H1 (cell line): Measurements from ENCODE around the gene AUH. TPM values are rescaled to one million over a fixed set of nuclear protein-coding genes. Genes with fewer than 3 reads are reported as not detected.

Experiments
- CTCF ChIA-PET: fragments of 300-600 bp; sonication (Branson Sonifier 250); formaldehyde crosslinking; loops from one replicate; lab custom pipeline; 2021; ENCODE audit not compliant: partially characterized antibody; lab: Charles Lee
- POLR2A ChIA-PET: fragments of 300-600 bp; sonication (Branson Sonifier 250); formaldehyde crosslinking; loops from one replicate; lab custom pipeline; 2021; ENCODE audit warnings: inconsistent platforms; ENCODE audit not compliant: partially characterized antibody; lab: Charles Lee
- DNase-seq, 2 experiments: peaks; one replicate each; pipeline versions ENCODE4 v3.0.0 to v3.0.0-alpha.2; 2010 to 2022; ENCODE audit warnings: low spot score in 2 of 2, low read depth in 1 of 2, mixed read lengths in 1 of 2
- FAIRE-seq: peaks from 2 replicates; lab custom pipeline; 2011; peaks lifted over from hg19 to GRCh38; lab: Jason Lieb, UNC
- H2AFZ ChIP-seq: 2 replicates; pipeline ENCODE4 v1.8.1; 2012; ENCODE audit warnings: low read length, inconsistent platforms
- H2AK5ac ChIP-seq: 2 replicates; pipeline ENCODE4 v1.6.1; 2013; ENCODE audit warnings: low read depth, low read length
- H2BK120ac ChIP-seq: replicated peaks from 2 replicates; pipeline ENCODE3; 2013; ENCODE audit warnings: low read depth, low read length, inconsistent platforms
- H2BK12ac ChIP-seq: 2 replicates; pipeline ENCODE4 v1.6.1; 2013; ENCODE audit warnings: low read depth, low read length
- H2BK15ac ChIP-seq: 2 replicates; pipeline ENCODE4 v1.6.1; 2013; ENCODE audit warnings: low read length
- H2BK20ac ChIP-seq: 2 replicates; pipeline ENCODE4 v1.6.1; 2013; ENCODE audit warnings: low read length
- H2BK5ac ChIP-seq: 2 replicates; pipeline ENCODE4 v1.6.1; 2013; ENCODE audit warnings: low read depth, low read length
- H3K14ac ChIP-seq: 2 replicates; pipeline ENCODE4 v1.6.1; 2013; ENCODE audit warnings: inconsistent platforms; ENCODE audit not compliant: insufficient read length
- H3K18ac ChIP-seq: 2 replicates; pipeline ENCODE4 v1.6.1; 2013; ENCODE audit warnings: low read length; ENCODE audit errors: extremely low read depth
- H3K23ac ChIP-seq: 2 replicates; pipeline ENCODE4 v1.6.1; 2013; ENCODE audit warnings: inconsistent platforms; ENCODE audit not compliant: insufficient read length
- H3K23me2 ChIP-seq: 2 replicates; pipeline ENCODE4 v1.6.1; 2013; ENCODE audit warnings: low read depth, low read length
- H3K27ac ChIP-seq: 2 replicates; pipeline ENCODE4 v1.6.1; 2011; ENCODE audit warnings: low read depth, low read length, inconsistent platforms
- H3K27me3 ChIP-seq, 4 experiments: replicated peaks in 1 of 4; 1 replicate in 1 of 4; 2 replicates in 3 of 4; pipeline versions ENCODE4 v1.6.1 to v1.8.1; 2011 to 2013; ENCODE audit warnings: low read length in 3 of 4, mild to moderate bottlenecking in 3 of 4, inconsistent platforms in 2 of 4, mixed read lengths in 2 of 4, moderate library complexity in 1 of 4; ENCODE audit not compliant: control insufficient read depth in 3 of 4, insufficient read depth in 3 of 4; ENCODE audit errors: extremely low read depth in 1 of 4
- H3K36me3 ChIP-seq, 4 experiments: 2 replicates each; pipeline versions ENCODE4 v1.6.1 to v1.8.1; 2011 to 2013; ENCODE audit warnings: mild to moderate bottlenecking in 4 of 4, low read length in 3 of 4, moderate library complexity in 2 of 4, control low read depth in 1 of 4, inconsistent platforms in 1 of 4; ENCODE audit not compliant: insufficient read depth in 4 of 4, control insufficient read depth in 2 of 4
- H3K4ac ChIP-seq: replicated peaks from 2 replicates; pipeline ENCODE3; 2013; ENCODE audit warnings: low read length, low read depth, mixed read lengths, inconsistent platforms; ENCODE audit not compliant: insufficient read length
- H3K4me1 ChIP-seq, 4 experiments: replicated peaks in 1 of 4; 1 replicate in 1 of 4; 2 replicates in 3 of 4; pipeline versions ENCODE4 v1.6.1 to v1.8.1; 2011 to 2013; ENCODE audit warnings: low read length in 3 of 4, inconsistent platforms in 2 of 4, mixed read lengths in 1 of 4; ENCODE audit not compliant: insufficient read depth in 4 of 4, control insufficient read depth in 3 of 4
- H3K4me2 ChIP-seq, 2 experiments: 2 replicates each; pipeline versions ENCODE4 v1.6.1 to v1.8.1; 2011 to 2013; ENCODE audit warnings: low read depth in 2 of 2, low read length in 2 of 2, control low read depth in 1 of 2, inconsistent platforms in 1 of 2, mild to moderate bottlenecking in 1 of 2; ENCODE audit not compliant: insufficient read depth in 1 of 2
- H3K4me3 ChIP-seq, 4 experiments: fragments of 200-600, 300-600 bp in 1 of 4; sonication (generic), shearing (Covaris generic), sonication (Bioruptor Twin) in 1 of 4; 2 replicates each; pipeline versions ENCODE4 v1.5.1 to v1.8.1; 2011 to 2016; ENCODE audit warnings: low read length in 4 of 4, low read depth in 3 of 4, control low read depth in 2 of 4, inconsistent platforms in 2 of 4, mild to moderate bottlenecking in 2 of 4, mixed read lengths in 1 of 4, moderate library complexity in 1 of 4; ENCODE audit not compliant: insufficient read depth in 2 of 4; ENCODE audit errors: extremely low read depth in 1 of 4
- H3K56ac ChIP-seq: replicated peaks from 2 replicates; pipeline ENCODE3; 2013; ENCODE audit warnings: low read depth, mild to moderate bottlenecking, mixed read lengths, low read length, inconsistent platforms; ENCODE audit not compliant: insufficient read length
- H3K79me1 ChIP-seq: 2 replicates; pipeline ENCODE4 v1.6.1; 2013; ENCODE audit warnings: low read depth, low read length, control low read depth
- H3K79me2 ChIP-seq, 2 experiments: 2 replicates each; pipeline versions ENCODE4 v1.6.1 to v1.8.1; 2012 to 2013; ENCODE audit warnings: low read length in 2 of 2, mild to moderate bottlenecking in 2 of 2, inconsistent platforms in 1 of 2; ENCODE audit not compliant: insufficient read depth in 2 of 2, control insufficient read depth in 1 of 2
- H3K9ac ChIP-seq, 4 experiments: replicated peaks in 1 of 4; 1 replicate in 1 of 4; 2 replicates in 3 of 4; pipeline versions ENCODE4 v1.6.1 to v1.8.1; 2011 to 2013; ENCODE audit warnings: low read depth in 3 of 4, low read length in 3 of 4, control low read depth in 2 of 4, mild to moderate bottlenecking in 2 of 4, moderate library complexity in 2 of 4, inconsistent platforms in 1 of 4; ENCODE audit errors: extremely low read depth in 1 of 4
- H3K9me3 ChIP-seq, 2 experiments: 2 replicates each; pipeline versions ENCODE4 v1.6.1 to v1.8.1; 2012 to 2013; ENCODE audit warnings: mild to moderate bottlenecking in 2 of 2, moderate library complexity in 2 of 2, control low read depth in 1 of 2, inconsistent platforms in 1 of 2, low read depth in 1 of 2, low read length in 1 of 2, mixed read lengths in 1 of 2; ENCODE audit not compliant: insufficient read depth in 2 of 2
- H4K20me1 ChIP-seq, 2 experiments: replicated peaks in 1 of 2; 2 replicates each; pipeline versions ENCODE3 to v1.8.1; 2011 to 2013; ENCODE audit warnings: inconsistent platforms in 2 of 2, low read length in 2 of 2, mild to moderate bottlenecking in 1 of 2; ENCODE audit not compliant: insufficient read depth in 2 of 2, control insufficient read depth in 1 of 2
- H4K5ac ChIP-seq: 2 replicates; pipeline ENCODE4 v1.6.1; 2013; ENCODE audit warnings: low read length, low read depth, mixed read lengths, inconsistent platforms; ENCODE audit not compliant: insufficient read length
- H4K8ac ChIP-seq: 2 replicates; pipeline ENCODE4 v1.8.0; 2013; ENCODE audit warnings: mild to moderate bottlenecking, moderate library complexity, low read length, inconsistent platforms; ENCODE audit not compliant: insufficient read depth; ENCODE audit errors: extremely low read depth
- H4K91ac ChIP-seq: replicated peaks from 2 replicates; pipeline ENCODE3; 2013; ENCODE audit warnings: low read length, mixed read lengths, inconsistent platforms; ENCODE audit not compliant: insufficient read length
- ATF2 ChIP-seq: IDR thresholded peaks from 2 replicates; pipeline ENCODE4 v1.6.1; 2012; ENCODE audit warnings: low read length, inconsistent platforms
- EGR1 ChIP-seq: IDR thresholded peaks from 2 replicates; pipeline ENCODE4 v1.6.1; 2011; ENCODE audit warnings: low read depth, low read length, borderline replicate concordance
- HDAC2 ChIP-seq, 2 experiments: fragments of 300-600 bp in 1 of 2; sonication (generic) in 1 of 2; IDR thresholded peaks; 2 replicates each; pipeline ENCODE4 v1.6.1; 2011 to 2012; ENCODE audit warnings: low read depth in 2 of 2, low read length in 2 of 2, mild to moderate bottlenecking in 2 of 2, moderate library complexity in 2 of 2, borderline replicate concordance in 1 of 2, inconsistent platforms in 1 of 2
- KDM1A ChIP-seq: fragments of 200-600, 300-600 bp; sonication (generic); IDR thresholded peaks from 2 replicates; pipeline ENCODE4 v1.7.1; 2016; ENCODE audit warnings: mild to moderate bottlenecking, low read length, borderline replicate concordance
- NANOG ChIP-seq: IDR thresholded peaks from 2 replicates; pipeline ENCODE4 v1.6.1; 2011; ENCODE audit warnings: low read length, low read depth, mild to moderate bottlenecking, inconsistent platforms; ENCODE audit not compliant: insufficient read depth, poor library complexity, severe bottlenecking
- RNF2 ChIP-seq: fragments of 200-900, 300-1000 bp; sonication (generic); IDR thresholded peaks from 2 replicates; pipeline ENCODE4 v1.7.1; 2016; ENCODE audit warnings: borderline replicate concordance, low read depth, mild to moderate bottlenecking, antibody characterized with exemption, low read length; ENCODE audit not compliant: poor library complexity, severe bottlenecking; ENCODE audit errors: missing control alignments
- SIX5 ChIP-seq: IDR thresholded peaks from 2 replicates; pipeline ENCODE4 v1.6.1; 2011; ENCODE audit warnings: mild to moderate bottlenecking, low read depth, low read length
- SP4 ChIP-seq: IDR thresholded peaks from 2 replicates; pipeline ENCODE4 v1.6.1; 2012; ENCODE audit warnings: low read length, inconsistent platforms
- SUZ12 ChIP-seq: fragments of 200-600 bp; sonication (generic); IDR thresholded peaks from 2 replicates; pipeline ENCODE4 v1.6.1; 2012; ENCODE audit warnings: mild to moderate bottlenecking, inconsistent platforms, low read length, moderate library complexity, mixed read lengths
- TEAD4 ChIP-seq: IDR thresholded peaks from 2 replicates; pipeline ENCODE4 v1.6.1; 2012; ENCODE audit warnings: low read depth, low read length, inconsistent platforms, mixed read lengths
- WGBS, 2 experiments: shearing (Covaris generic) in 1 of 2; methylation state at CpG; one replicate each; pipeline versions ENCODE4 v1.1.6 to v1.1.7; 2013 to 2015; ENCODE audit warnings: low lambda C conversion rate in 2 of 2, mixed read lengths in 2 of 2, inconsistent platforms in 1 of 2, low coverage in 1 of 2, missing lambda C conversion rate in 1 of 2; ENCODE audit not compliant: insufficient replicate concordance in 2 of 2, insufficient coverage in 1 of 2, insufficient read length in 1 of 2; ENCODE audit errors: extremely low coverage in 1 of 2, missing lambda C conversion rate in 1 of 2; 5-methylcytosine and 5-hydroxymethylcytosine counted together
- polyA plus RNA-seq, 7 experiments: library from polyadenylated mRNA; depleted of rRNA in 3 of 7; stranded (reverse) in 5 of 7; unstranded in 2 of 7; fragments of >200 nt in 5 of 7; fragments of 200-250 nt in 2 of 7; gene quantifications; 1 replicate in 5 of 7; 2 replicates in 1 of 7; 4 replicates in 1 of 7; pipeline versions ENCODE4 v1.2.1 to v1.2.3, GENCODE V29; 2011 to 2013; ENCODE audit warnings: missing spikeins in 2 of 7, mixed read lengths in 2 of 7
- total RNA-seq: library from RNA; stranded (reverse); fragmentation: NEBNext Ultra II Directional; extraction: Animal tissue kit (Norgen Biotek cat#: 25700); gene quantifications from 2 replicates; pipeline ENCODE4 v1.2.1, GENCODE V29; 2021

The AUH gene
- total and polyA plus RNA-seq, 2 of the 8 experiments (the other 6 are each of a cell fraction or from before 2014, with no cell fraction given), result 5.8 to 21.9 TPM

- no peak for TF ChIP-seq SIX5
- TF ChIP-seq, all 59 proteins: peak for 0
These were observed 95.3 kb downstream of the AUH start (continued) for GRCh38 chr9:91266448-91266847.

- H2BK20ac ChIP-seq, result no peak overlapping the region
- TF ChIP-seq SUZ12 (no peak), TEAD4 (no peak), EGR1 (no peak), SP4 (no peak), ATF2 (no peak), NANOG (no peak), KDM1A (no peak), HDAC2 (IDR thresholded peaks at IDR 0.05; ENCODE audit: borderline replicate concordance in 1 of 2, low read depth in 2 of 2, low read length in 2 of 2) (no peak), RNF2 (no peak)
These were observed 96.2 kb downstream of the AUH start for GRCh38 chr9:91265514-91265913.

More at GRCh38 chr9:91265514-91265913, 96.2 kb downstream of the AUH start:
- DNase-seq (no peak), FAIRE-seq (no peak)
- CTCF ChIA-PET, result no interaction called here
- no peak overlapping the region for H4K5ac ChIP-seq
- no peak overlapping the region for H3K56ac ChIP-seq
- no peak overlapping the region for H3K14ac ChIP-seq
- H3K4me1 ChIP-seq, result no peaks in the 10 kb centered on the region
- H3K4ac ChIP-seq, result no peak overlapping the region
- H3K23me2 ChIP-seq, result no peaks in the 10 kb centered on the region
- WGBS, 2 experiments, result 85% methylated on average over 5 of the region's 5 CpGs; no CpG with 5 or more reads in 1 of the 2 experiments
- H3K27me3 ChIP-seq, result no peaks in the 10 kb centered on the region
- no peak overlapping the region for H3K27ac ChIP-seq
- no peak overlapping the region for H2BK12ac ChIP-seq
- H3K79me2 ChIP-seq, result no peaks in the 10 kb centered on the region
- no peak overlapping the region for H3K4me3 ChIP-seq
- H2BK120ac ChIP-seq, result no peak overlapping the region
- H3K9ac ChIP-seq, result no peak overlapping the region
- H2BK15ac ChIP-seq, result no peak overlapping the region
- no peak overlapping the region for H4K91ac ChIP-seq
- no peaks in the 10 kb centered on the region for H4K20me1 ChIP-seq
- no peak overlapping the region for H2AK5ac ChIP-seq
- H3K18ac ChIP-seq, result no peak overlapping the region
- POLR2A ChIA-PET, result no interaction called here
- no peak overlapping the region for H3K23ac ChIP-seq
- H2BK5ac ChIP-seq, result no peak overlapping the region
- H3K4me2 ChIP-seq, result no peak overlapping the region
- H4K8ac ChIP-seq, result no peak overlapping the region
- no peaks in the 10 kb centered on the region for H3K79me1 ChIP-seq
- no peaks in the 10 kb centered on the region; a peak in 1 of 8 replicates for H3K36me3 ChIP-seq
- H2AFZ ChIP-seq, result no peak overlapping the region
- H3K9me3 ChIP-seq, result no peaks in the 10 kb centered on the region
